NCI-H1930 (cell line): ENCODE data around the gene NECTIN4.

ENCODE experiments used
- DNase-seq, 2 experiments: peaks; one replicate each; lab custom pipeline; 2025; lab: John Stamatoyannopoulos, UW

NECTIN4 gene

GRCh38 chr1:161021970-161022353 is 67.4 kb downstream of the NECTIN4 start:
- DNase-seq = no peak

GRCh38 chr1:161021165-161021969 is 68.0 kb downstream of the NECTIN4 start:
- DNase-seq = peak; percentile 93 to 95
